ENCODE data around the gene ZNF544.

- no peak for TF ChIP-seq POLR2A (IDR thresholded peaks at IDR 0.05)
- TF ChIP-seq CTCF (IDR thresholded peaks at IDR 0.05), result no peak
Measured at GRCh38 chr19:58304748-58305064, 76.0 kb downstream of the ZNF544 start.
